Prostate gland (tissue), 2 donors: ENCODE data around the gene ATP23.

Source experiments
- POLR2A ChIP-seq: fragments of 450-650 bp; IDR thresholded peaks from one replicate; pipeline ENCODE4 v1.6.1; 2016; ENCODE audit warnings: antibody characterized with exemption, mild to moderate bottlenecking
- TF ChIP-seq, protein P1 (sequence below), 4 experiments: fragments of 200-600 bp in 2 of 4; fragments of 450-650 bp in 2 of 4; sonication (generic) in 2 of 4; IDR thresholded peaks; 1 replicate in 3 of 4; 2 replicates in 1 of 4; pipeline ENCODE4 v1.5.1; 2016 to 2019; ENCODE audit warnings: antibody characterized with exemption in 4 of 4, mild to moderate bottlenecking in 2 of 4, moderate library complexity in 2 of 4

GRCh38 chr12:57952766-57953165, 11.4 kb downstream of the ATP23 start:
- TF ChIP-seq, protein P1, sequence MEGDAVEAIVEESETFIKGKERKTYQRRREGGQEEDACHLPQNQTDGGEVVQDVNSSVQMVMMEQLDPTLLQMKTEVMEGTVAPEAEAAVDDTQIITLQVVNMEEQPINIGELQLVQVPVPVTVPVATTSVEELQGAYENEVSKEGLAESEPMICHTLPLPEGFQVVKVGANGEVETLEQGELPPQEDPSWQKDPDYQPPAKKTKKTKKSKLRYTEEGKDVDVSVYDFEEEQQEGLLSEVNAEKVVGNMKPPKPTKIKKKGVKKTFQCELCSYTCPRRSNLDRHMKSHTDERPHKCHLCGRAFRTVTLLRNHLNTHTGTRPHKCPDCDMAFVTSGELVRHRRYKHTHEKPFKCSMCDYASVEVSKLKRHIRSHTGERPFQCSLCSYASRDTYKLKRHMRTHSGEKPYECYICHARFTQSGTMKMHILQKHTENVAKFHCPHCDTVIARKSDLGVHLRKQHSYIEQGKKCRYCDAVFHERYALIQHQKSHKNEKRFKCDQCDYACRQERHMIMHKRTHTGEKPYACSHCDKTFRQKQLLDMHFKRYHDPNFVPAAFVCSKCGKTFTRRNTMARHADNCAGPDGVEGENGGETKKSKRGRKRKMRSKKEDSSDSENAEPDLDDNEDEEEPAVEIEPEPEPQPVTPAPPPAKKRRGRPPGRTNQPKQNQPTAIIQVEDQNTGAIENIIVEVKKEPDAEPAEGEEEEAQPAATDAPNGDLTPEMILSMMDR (IDR thresholded peaks at IDR 0.05), result no peak
- TF ChIP-seq POLR2A, result no peak
